ENCODE results near the gene SMCO2.

The SMCO2 gene

GRCh38 chr12:27463511-27464219 lies 17.1 kb downstream of the SMCO2 start:
- Histone ChIP-seq H3K4me3 (replicated peaks; ENCODE audit: low read depth, low read length) (no peak overlapping the region), H3K36me3 (ENCODE audit: control insufficient read depth, insufficient read depth, low read length) (no peaks in the 10 kb centered on the region), H3K27me3 (replicated peaks; ENCODE audit: control insufficient read depth, insufficient read depth, low read length) (no peaks in the 10 kb centered on the region)
- TF ChIP-seq CTCF (IDR thresholded peaks at IDR 0.05; ENCODE audit: insufficient read depth, low read length, poor library complexity, severe bottlenecking), result no peak
- DNase-seq (ENCODE audit: extremely low read depth, insufficient read length), result no peak

- DNase-seq (ENCODE audit: extremely low read depth, insufficient read length), result no peak
- no peaks in the 10 kb centered on the region for H3K27me3 ChIP-seq (replicated peaks; ENCODE audit: control insufficient read depth, insufficient read depth, low read length)
- no peaks in the 10 kb centered on the region for H3K36me3 ChIP-seq (ENCODE audit: control insufficient read depth, insufficient read depth, low read length)
- no peak for TF ChIP-seq CTCF (IDR thresholded peaks at IDR 0.05; ENCODE audit: insufficient read depth, low read length, poor library complexity, severe bottlenecking)
- H3K4me3 ChIP-seq (replicated peaks; ENCODE audit: low read depth, low read length), result no peak overlapping the region
Observed at GRCh38 chr12:27464220-27464554, 17.7 kb downstream of the SMCO2 start.

- no peak for DNase-seq (ENCODE audit: extremely low read depth, insufficient read length)
- no peaks in the 10 kb centered on the region for H3K27me3 ChIP-seq (replicated peaks; ENCODE audit: control insufficient read depth, insufficient read depth, low read length)
- H3K36me3 ChIP-seq (ENCODE audit: control insufficient read depth, insufficient read depth, low read length), result no peaks in the 10 kb centered on the region
- H3K4me3 ChIP-seq (replicated peaks; ENCODE audit: low read depth, low read length), result no peak overlapping the region
- TF ChIP-seq CTCF (IDR thresholded peaks at IDR 0.05; ENCODE audit: insufficient read depth, low read length, poor library complexity, severe bottlenecking), result no peak
Observed at GRCh38 chr12:27467641-27468040, 21.1 kb downstream of the SMCO2 start.

GRCh38 chr12:27468241-27468640 lies 21.7 kb downstream of the SMCO2 start:
- Histone ChIP-seq H3K27me3 (replicated peaks; ENCODE audit: control insufficient read depth, insufficient read depth, low read length) (no peaks in the 10 kb centered on the region), H3K4me3 (replicated peaks; ENCODE audit: low read depth, low read length) (no peak overlapping the region), H3K36me3 (ENCODE audit: control insufficient read depth, insufficient read depth, low read length) (no peaks in the 10 kb centered on the region)
- DNase-seq (ENCODE audit: extremely low read depth, insufficient read length), result no peak
- TF ChIP-seq CTCF (IDR thresholded peaks at IDR 0.05; ENCODE audit: insufficient read depth, low read length, poor library complexity, severe bottlenecking), result no peak

- H3K36me3 ChIP-seq (ENCODE audit: control insufficient read depth, insufficient read depth, low read length), result no peaks in the 10 kb centered on the region
- H3K4me3 ChIP-seq (replicated peaks; ENCODE audit: low read depth, low read length), result no peak overlapping the region
- no peak for DNase-seq (ENCODE audit: extremely low read depth, insufficient read length)
- no peak for TF ChIP-seq CTCF (IDR thresholded peaks at IDR 0.05; ENCODE audit: insufficient read depth, low read length, poor library complexity, severe bottlenecking)
- H3K27me3 ChIP-seq (replicated peaks; ENCODE audit: control insufficient read depth, insufficient read depth, low read length), result no peaks in the 10 kb centered on the region
Observed at GRCh38 chr12:27469176-27469736, 22.7 kb downstream of the SMCO2 start.

Data from GM06990 (cell line).